Measurements from ENCODE around the gene EFL1. TPM values are rescaled to one million over a fixed set of nuclear protein-coding genes. Genes with fewer than 3 reads are reported as not detected.
"Not testable (repeated sequence)": the region's sequence is repeated elsewhere in the genome, so short reads cannot be mapped to it uniquely, and the experiment has no call there.

The EFL1 gene
- total RNA-seq, 1 experiment from 2014 or later: 27.5 TPM

GRCh38 chr15:82196353-82196752 is 66.2 kb downstream of the EFL1 start:
- ATAC-seq (no peak), DNase-seq (ENCODE audit: low spot score) (no peak)
- Mint-ChIP-seq H3K4me3 (no peak overlapping the region), H3K4me1 (no peaks in the 10 kb centered on the region), H3K36me3 (no peaks in the 10 kb centered on the region), H3K9me3 (no peaks in the 10 kb centered on the region), H3K27me3 (ENCODE audit: low read depth) (no peaks in the 10 kb centered on the region), H3K27ac (no peak overlapping the region)
- CTCF ChIA-PET: interaction anchor here (0.6 to 2.0 kb wide), 5 partner anchors 25 to 115 kb away, joined by 3 to 7 read pairs (median 4); no protein-coding TSS in a partner anchor
- POLR2A ChIA-PET: no interaction called here
- TF ChIP-seq TCF7 (CRISPR knock-in tag; IDR thresholded peaks at IDR 0.05; ENCODE audit: low read depth) (no peak), USF2 (CRISPR knock-in tag; IDR thresholded peaks at IDR 0.05) (no peak), OVOL2 (CRISPR knock-in tag; IDR thresholded peaks at IDR 0.05; ENCODE audit: borderline replicate concordance) (no peak), E2F1 (CRISPR knock-in tag; IDR thresholded peaks at IDR 0.05) (no peak), RORB (CRISPR knock-in tag; IDR thresholded peaks at IDR 0.05) (no peak), FOXK1 (CRISPR knock-in tag; IDR thresholded peaks at IDR 0.05) (no peak), ETV6 (CRISPR knock-in tag; IDR thresholded peaks at IDR 0.05) (no peak), TP53 (CRISPR knock-in tag; IDR thresholded peaks at IDR 0.05) (no peak), STAT6 (CRISPR knock-in tag; conservative IDR thresholded peaks at IDR 0.05; ENCODE audit: low read depth) (no peak), KAT7 (CRISPR knock-in tag; IDR thresholded peaks at IDR 0.05; ENCODE audit: borderline replicate concordance) (no peak), ZNF219 (CRISPR knock-in tag; IDR thresholded peaks at IDR 0.05; ENCODE audit: borderline replicate concordance) (no peak), HMGA2 (CRISPR knock-in tag; IDR thresholded peaks at IDR 0.05) (no peak), AFF4 (CRISPR knock-in tag; IDR thresholded peaks at IDR 0.05; ENCODE audit: borderline replicate concordance) (no peak), NR3C1 (CRISPR knock-in tag; conservative IDR thresholded peaks at IDR 0.05; ENCODE audit: low read depth) (no peak)
- TF ChIP-seq, protein P1, sequence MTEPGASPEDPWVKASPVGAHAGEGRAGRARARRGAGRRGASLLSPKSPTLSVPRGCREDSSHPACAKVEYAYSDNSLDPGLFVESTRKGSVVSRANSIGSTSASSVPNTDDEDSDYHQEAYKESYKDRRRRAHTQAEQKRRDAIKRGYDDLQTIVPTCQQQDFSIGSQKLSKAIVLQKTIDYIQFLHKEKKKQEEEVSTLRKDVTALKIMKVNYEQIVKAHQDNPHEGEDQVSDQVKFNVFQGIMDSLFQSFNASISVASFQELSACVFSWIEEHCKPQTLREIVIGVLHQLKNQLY (CRISPR knock-in tag; IDR thresholded peaks at IDR 0.05): no peak

- H3K4me1 Mint-ChIP-seq; H3K27me3 Mint-ChIP-seq (ENCODE audit: low read depth); POLR2A ChIA-PET; DNase-seq (ENCODE audit: low spot score); H3K27ac Mint-ChIP-seq; H3K4me3 Mint-ChIP-seq; ATAC-seq; H3K9me3 Mint-ChIP-seq; H3K36me3 Mint-ChIP-seq: not testable (repeated sequence)
- CTCF ChIA-PET: interaction anchor here (0.7 to 2.0 kb wide), 3 partner anchors 26 to 114 kb away, joined by 3 to 7 read pairs (median 4); no protein-coding TSS in a partner anchor
Measured at GRCh38 chr15:82195818-82196217, 66.7 kb downstream of the EFL1 start.

DNA sequence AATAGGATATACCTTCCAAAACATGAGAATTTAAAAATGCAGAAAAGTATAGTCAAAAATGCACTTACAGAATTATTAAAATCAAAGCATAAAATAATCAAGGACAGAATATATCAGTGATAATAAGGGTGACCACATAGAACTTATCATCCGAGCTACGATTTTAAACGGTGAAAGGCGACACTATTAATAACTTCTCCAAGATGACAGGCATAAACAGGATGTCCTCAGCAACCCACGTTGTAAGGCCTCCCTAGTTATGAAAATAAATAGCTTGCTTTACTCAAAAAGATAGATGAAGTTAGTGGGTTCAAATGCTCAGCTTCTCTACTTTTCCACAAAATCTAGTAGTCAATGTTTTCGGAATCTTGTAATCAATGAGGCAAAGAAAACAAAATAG is 68.0 kb downstream of the EFL1 start:
- H3K36me3 Mint-ChIP-seq; H3K4me3 Mint-ChIP-seq; DNase-seq (ENCODE audit: low spot score); POLR2A ChIA-PET; H3K4me1 Mint-ChIP-seq; H3K27ac Mint-ChIP-seq; ATAC-seq; H3K9me3 Mint-ChIP-seq; H3K27me3 Mint-ChIP-seq (ENCODE audit: low read depth): not testable (repeated sequence)
- CTCF ChIA-PET: interaction anchor here (2.0 kb wide), 1 partner anchor 86 kb away, joined by 7 read pairs; no protein-coding TSS in a partner anchor

DNA sequence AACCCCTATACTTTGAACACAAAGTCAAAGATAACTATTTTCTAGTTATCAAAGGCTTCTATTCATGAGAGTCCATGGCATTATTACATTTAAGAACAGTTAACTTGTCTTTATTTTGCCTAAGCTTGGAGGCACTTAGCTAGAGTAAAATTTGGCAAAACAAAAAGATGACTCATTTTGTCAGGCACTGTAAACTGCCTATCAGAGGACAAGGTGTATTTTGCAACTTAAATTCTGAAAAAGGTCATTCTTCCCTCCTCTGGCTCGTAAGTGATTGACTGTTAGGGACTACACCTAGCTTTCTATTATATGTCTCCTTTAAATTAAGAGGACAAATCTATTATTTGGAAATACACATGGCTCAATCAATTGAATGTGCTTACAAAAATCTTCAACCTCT is 69.1 kb downstream of the EFL1 start:
- H3K4me1 Mint-ChIP-seq; POLR2A ChIA-PET; DNase-seq (ENCODE audit: low spot score); H3K27me3 Mint-ChIP-seq (ENCODE audit: low read depth); CTCF ChIA-PET; ATAC-seq; H3K9me3 Mint-ChIP-seq; H3K4me3 Mint-ChIP-seq; H3K36me3 Mint-ChIP-seq; H3K27ac Mint-ChIP-seq: not testable (repeated sequence)

- H3K27me3 Mint-ChIP-seq (ENCODE audit: low read depth); H3K9me3 Mint-ChIP-seq; ATAC-seq; DNase-seq (ENCODE audit: low spot score); H3K36me3 Mint-ChIP-seq; H3K27ac Mint-ChIP-seq; CTCF ChIA-PET; H3K4me3 Mint-ChIP-seq: not testable (repeated sequence)
- POLR2A ChIA-PET: interaction anchor here (0.6 to 0.7 kb wide), 2 partner anchors 44 to 733 kb away, joined by 4 read pairs; no protein-coding TSS in a partner anchor
- H3K4me1 Mint-ChIP-seq: peaks cover 10% of the 10 kb centered on the region
Measured at GRCh38 chr15:82192394-82192793, 70.1 kb downstream of the EFL1 start.

Data from WTC11 (cell line).